Fibroblast of pulmonary artery (primary cell): Measurements from ENCODE around the gene ERN2.
"Not testable (repeated sequence)": the region's sequence is repeated elsewhere in the genome, so short reads cannot be mapped to it uniquely, and the experiment has no call there.

ENCODE experiments used
- DNase-seq: peaks from one replicate; pipeline ENCODE4 v3.0.0-alpha.2; 2010; ENCODE audit warnings: low read depth
- H3K4me3 ChIP-seq: replicated peaks from 2 replicates; pipeline ENCODE4 v1.5.1; 2011; ENCODE audit warnings: low read depth, mild to moderate bottlenecking, control low read depth, low read length, moderate library complexity
- TF ChIP-seq, protein P1 (sequence below): IDR thresholded peaks from 2 replicates; pipeline ENCODE4 v1.5.1; 2011; ENCODE audit warnings: mild to moderate bottlenecking, control low read depth, low read length, inconsistent platforms; ENCODE audit errors: missing control alignments

The ERN2 gene

DNA sequence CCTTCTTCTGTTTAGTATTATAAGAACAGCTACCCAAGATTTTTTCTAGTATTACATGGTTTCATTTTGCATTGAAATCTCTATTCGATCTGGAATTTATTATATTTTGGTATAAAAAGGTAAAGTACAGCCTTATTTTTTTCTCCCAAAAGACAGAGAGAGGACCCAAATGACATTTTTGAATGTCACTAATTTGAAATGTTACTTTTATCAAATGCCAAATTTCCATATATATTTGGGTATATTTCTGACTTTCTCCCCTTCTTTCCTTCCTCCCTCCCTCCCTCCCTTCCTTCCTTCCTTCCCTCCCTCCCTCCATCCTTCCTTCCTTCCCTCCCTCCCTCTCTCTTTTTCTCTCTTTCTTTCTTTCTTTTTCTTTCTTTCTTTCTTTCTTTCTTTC is 35.6 kb upstream of the ERN2 start:
- TF ChIP-seq, protein P1, sequence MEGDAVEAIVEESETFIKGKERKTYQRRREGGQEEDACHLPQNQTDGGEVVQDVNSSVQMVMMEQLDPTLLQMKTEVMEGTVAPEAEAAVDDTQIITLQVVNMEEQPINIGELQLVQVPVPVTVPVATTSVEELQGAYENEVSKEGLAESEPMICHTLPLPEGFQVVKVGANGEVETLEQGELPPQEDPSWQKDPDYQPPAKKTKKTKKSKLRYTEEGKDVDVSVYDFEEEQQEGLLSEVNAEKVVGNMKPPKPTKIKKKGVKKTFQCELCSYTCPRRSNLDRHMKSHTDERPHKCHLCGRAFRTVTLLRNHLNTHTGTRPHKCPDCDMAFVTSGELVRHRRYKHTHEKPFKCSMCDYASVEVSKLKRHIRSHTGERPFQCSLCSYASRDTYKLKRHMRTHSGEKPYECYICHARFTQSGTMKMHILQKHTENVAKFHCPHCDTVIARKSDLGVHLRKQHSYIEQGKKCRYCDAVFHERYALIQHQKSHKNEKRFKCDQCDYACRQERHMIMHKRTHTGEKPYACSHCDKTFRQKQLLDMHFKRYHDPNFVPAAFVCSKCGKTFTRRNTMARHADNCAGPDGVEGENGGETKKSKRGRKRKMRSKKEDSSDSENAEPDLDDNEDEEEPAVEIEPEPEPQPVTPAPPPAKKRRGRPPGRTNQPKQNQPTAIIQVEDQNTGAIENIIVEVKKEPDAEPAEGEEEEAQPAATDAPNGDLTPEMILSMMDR, result no peak
- no peak overlapping the region for H3K4me3 ChIP-seq
- no peak for DNase-seq

DNA sequence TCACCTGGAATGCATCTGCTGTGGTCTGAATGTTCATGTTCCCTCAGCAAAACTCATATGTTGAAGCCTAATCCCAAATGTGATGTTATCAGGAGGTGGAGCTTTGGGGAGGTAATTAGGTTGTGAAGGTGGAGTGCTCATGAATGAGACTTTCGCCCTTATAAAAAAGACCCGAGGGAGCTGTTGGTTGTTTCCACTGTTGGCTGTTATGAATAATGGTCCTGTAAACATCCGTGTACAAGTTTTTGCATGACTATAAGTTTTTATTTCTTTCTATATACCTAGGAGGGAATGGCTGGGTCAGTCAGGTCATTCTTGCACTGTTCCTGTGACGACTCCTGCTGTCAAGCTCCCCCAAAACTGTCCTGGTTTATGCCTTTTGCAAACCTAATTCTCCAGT is 32.2 kb upstream of the ERN2 start:
- no peak for DNase-seq
- H3K4me3 ChIP-seq, result no peak overlapping the region
- TF ChIP-seq, protein P1, result no peak

DNA sequence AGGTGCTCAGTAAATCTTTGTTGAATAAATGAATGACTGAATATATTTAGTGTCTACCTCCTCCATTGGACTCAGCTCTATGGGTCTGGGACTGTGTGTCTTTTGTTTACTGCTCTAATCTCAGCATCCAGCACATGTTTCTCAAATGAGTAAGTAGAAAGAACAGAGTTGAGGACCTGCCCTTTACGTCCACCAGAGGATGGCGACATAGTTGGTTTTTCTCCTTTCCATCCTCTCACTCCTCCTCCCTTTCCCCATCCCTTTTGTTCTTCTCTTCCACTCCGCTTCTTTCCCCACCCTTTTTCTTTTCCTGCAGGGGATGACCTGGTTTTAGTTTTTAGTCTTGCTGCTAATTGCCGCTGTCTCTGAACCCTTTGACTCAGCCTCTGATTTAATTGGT is 29.7 kb upstream of the ERN2 start:
- TF ChIP-seq, protein P1, result no peak
- H3K4me3 ChIP-seq, result no peak overlapping the region
- DNase-seq, result no peak

DNA sequence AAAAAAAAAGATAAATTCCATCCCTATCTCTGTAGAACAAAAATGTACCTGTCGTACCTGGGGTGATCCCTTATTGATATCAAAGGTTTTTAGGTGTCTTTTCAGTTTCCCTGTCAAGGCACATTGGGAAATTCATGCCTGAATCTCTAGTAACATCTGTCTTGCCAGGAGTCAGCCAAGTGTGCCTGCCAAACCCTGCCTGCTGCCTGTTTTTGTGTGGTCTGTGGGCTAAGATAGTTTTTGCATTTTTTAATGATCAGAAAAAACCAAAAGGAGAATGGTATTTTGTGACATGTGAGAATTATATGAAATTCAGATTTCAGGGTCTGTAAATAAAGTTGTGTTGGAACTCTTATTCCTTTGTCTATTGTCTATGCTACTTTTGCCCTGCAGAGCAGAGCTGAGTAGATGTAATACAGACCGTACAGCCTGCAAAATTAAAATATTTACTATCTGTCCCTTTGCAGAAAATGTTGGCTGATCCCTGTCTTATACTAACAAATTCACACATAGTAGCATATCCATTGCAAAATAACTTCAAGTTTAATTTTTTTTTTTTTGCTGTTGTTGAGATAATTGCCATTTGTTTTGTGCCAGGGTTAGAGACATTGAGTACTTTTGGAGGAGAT is 28.8 kb upstream of the ERN2 start:
- TF ChIP-seq, protein P1, result no peak
- H3K4me3 ChIP-seq, result no peak overlapping the region
- DNase-seq, result no peak

DNA sequence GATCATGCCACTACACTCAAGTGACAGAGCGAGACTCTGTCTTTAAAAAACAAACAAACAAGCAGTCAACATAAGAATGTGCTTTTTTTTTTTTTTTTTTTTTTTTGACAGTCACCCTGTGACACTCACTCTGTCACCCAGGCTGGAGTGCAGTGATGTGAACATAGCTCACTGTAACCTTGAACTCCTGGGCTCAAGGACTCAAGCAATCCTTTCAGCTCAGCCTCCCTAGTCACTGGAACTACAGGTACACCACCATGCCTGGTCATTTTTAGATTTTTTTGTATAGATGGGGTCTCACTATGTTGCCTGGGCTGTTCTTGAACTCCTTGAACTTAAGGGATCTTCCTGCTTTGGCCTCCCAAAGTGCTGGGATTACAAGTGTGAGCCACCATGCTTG is 26.5 kb upstream of the ERN2 start:
- no peak overlapping the region for H3K4me3 ChIP-seq
- DNase-seq, result no peak
- TF ChIP-seq, protein P1, result no peak

DNA sequence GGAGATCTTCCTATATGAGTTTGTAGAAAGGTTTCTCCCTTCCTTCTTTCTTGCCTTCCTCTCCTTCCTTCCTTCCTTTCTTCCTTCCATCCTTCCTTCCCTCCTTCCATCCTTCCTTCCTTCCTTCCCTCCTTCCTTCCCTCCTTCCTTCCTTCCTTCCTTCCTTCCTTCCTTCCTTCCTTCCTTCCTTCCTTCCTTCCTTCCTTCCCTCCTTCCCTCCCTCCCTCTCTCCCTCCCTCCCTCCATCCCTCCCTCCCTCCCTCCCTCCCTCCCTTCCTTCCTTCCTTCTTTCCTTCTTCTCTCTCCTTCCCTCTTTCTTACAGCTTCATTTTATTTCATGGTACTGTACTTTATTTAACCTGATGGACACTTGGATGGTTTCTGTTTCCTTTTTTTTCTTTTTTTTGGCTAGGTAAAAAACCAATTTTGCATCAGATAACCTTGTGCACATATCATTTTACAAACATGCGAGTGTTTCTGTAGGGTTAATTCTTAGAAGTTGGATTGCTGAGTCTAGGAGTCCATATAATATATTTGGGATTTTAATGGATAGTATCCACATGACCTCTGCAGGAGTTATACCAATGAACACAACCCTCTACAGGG is 24.5 kb upstream of the ERN2 start:
- H3K4me3 ChIP-seq, DNase-seq: not testable (repeated sequence)

DNA sequence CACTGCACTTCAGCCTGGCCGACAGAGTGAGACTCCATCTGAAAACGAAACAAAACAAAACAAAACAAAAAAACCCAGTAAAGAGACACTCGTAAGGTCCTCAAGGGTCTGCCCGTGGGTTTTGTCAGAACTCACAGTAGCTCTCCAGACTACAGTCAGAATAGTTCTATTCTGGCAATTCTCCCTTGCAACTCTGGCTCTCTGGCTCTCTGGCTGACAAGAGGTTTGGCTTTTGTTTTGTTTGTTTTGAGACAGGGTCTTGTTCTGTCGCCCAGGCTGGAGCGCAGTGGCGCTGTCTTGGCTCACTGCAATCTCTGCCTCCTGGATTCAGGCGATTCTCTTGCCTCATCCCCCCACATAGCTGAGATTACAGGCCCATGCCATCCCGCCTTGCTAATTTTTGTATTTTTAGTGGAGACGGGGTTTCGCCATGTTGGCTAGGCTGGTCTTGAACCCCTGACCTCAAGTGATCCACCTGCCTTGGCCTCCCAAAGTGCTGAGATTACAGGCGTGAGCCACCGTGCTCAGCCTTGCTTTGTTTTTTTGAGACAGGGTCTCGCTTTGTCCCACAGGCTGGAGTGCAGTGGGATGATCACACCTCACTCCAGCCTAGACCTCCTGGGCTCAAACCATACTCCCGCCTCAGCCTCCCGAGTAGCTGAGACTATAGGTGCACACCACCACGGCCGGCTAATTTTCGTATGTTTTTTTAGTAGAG is 21.3 kb upstream of the ERN2 start:
- TF ChIP-seq, protein P1, result no peak
- no peak for DNase-seq
- H3K4me3 ChIP-seq, result no peak overlapping the region
